Tibial nerve (tissue), 4 donors: Measurements from ENCODE around the gene PLA2G4A. TPM values are rescaled to one million over a fixed set of nuclear protein-coding genes. Genes with fewer than 3 reads are reported as not detected.

Experiments used
- DNase-seq, 2 donors: peaks; one replicate each; pipeline ENCODE4 v3.0.0-alpha.2; 2019; ENCODE audit warnings: low spot score in 2 of 2
- H3K27ac ChIP-seq, 4 donors: fragments of 200-600 bp; sonication (generic) in 3 of 4; one replicate each; pipeline ENCODE4 v1.5.1; 2017 to 2019; ENCODE audit warnings: mild to moderate bottlenecking in 1 of 4
- H3K27me3 ChIP-seq, 2 donors: fragments of 200-600 bp; sonication (generic) in 1 of 2; one replicate each; pipeline versions ENCODE4 v1.5.1 to v1.6.0; 2017 to 2019
- H3K36me3 ChIP-seq, 3 donors: fragments of 200-600 bp; sonication (generic); one replicate each; pipeline ENCODE4 v1.5.1; 2018 to 2019
- H3K4me1 ChIP-seq, 4 donors: fragments of 200-600 bp; sonication (generic) in 3 of 4; one replicate each; pipeline ENCODE4 v1.5.1; 2017 to 2019
- H3K4me3 ChIP-seq, 4 donors: fragments of 200-600 bp; sonication (generic) in 3 of 4; one replicate each; pipeline ENCODE4 v1.5.1; 2017 to 2019; ENCODE audit warnings: mild to moderate bottlenecking in 1 of 4, moderate library complexity in 1 of 4
- H3K9me3 ChIP-seq, 4 donors: fragments of 200-600 bp; sonication (generic) in 3 of 4; one replicate each; pipeline ENCODE4 v1.5.1; 2017 to 2019
- EP300 ChIP-seq, 2 donors: sonication (generic); formaldehyde crosslinking; IDR thresholded peaks; one replicate each; pipeline ENCODE4 v1.6.1; 2017; ENCODE audit warnings: antibody characterized with exemption in 2 of 2, mild to moderate bottlenecking in 1 of 2
- POLR2A ChIP-seq, 2 donors: fragments of 450-650 bp; IDR thresholded peaks; one replicate each; pipeline ENCODE4 v1.6.1; 2017; ENCODE audit warnings: antibody characterized with exemption in 2 of 2, mild to moderate bottlenecking in 2 of 2, moderate library complexity in 2 of 2
- WGBS, 2 donors: methylation state at CpG; one replicate each; pipeline ENCODE4 v1.1.5; 2018; 5-methylcytosine and 5-hydroxymethylcytosine counted together
- total RNA-seq, 4 donors: library from RNA; depleted of rRNA; stranded (reverse); fragments of >200 nt; gene quantifications; one replicate each; pipeline ENCODE4 v1.1.0, GENCODE V29; 2016
- TF ChIP-seq, protein P1 (sequence below), 5 experiments: fragments of 200-600 bp in 3 of 5; fragments of 450-650 bp in 2 of 5; sonication (generic) in 3 of 5; IDR thresholded peaks; one replicate each; pipeline ENCODE4 v1.5.1; 2016 to 2019; ENCODE audit warnings: antibody characterized with exemption in 5 of 5, mild to moderate bottlenecking in 3 of 5, moderate library complexity in 2 of 5

The PLA2G4A gene
- total RNA-seq, 4 donors from 2014 or later = 3.7 to 7.2 (median 6.3) TPM

DNA sequence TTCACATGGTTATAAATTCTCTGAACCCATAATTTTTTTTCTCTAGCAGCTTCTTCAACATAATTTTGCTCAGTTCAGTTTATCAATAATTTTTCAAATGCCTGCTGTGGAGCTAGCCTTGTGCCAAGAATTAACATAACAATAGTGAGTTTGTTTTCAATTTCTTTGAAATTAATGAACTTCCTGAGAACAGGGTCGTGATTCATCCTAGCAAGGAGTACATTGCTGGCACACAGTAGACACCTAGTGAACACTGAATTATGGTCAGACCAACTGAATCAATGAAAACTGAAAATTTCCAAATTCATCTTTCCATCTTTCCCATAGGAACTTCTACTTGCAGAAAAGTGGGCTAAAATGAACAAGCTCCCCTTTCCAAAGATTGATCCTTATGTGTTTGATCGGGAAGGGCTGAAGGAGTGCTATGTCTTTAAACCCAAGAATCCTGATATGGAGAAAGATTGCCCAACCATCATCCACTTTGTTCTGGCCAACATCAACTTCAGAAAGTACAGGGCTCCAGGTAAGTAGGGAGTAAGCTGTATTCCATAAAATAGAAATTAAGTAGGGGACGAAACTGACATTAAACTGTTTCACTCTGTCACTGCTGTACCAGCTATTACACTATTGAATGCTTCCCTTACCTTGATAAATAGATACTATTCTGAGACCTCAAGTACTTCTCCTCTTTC is 148.7 kb downstream of the PLA2G4A start:
- peaks cover 0 to 11% (median 0%) of the 10 kb centered on the region in 4 donors for H3K4me1 ChIP-seq
- no peaks in the 10 kb centered on the region for H3K9me3 ChIP-seq
- H3K27me3 ChIP-seq = no peaks in the 10 kb centered on the region
- no peak overlapping the region for H3K4me3 ChIP-seq
- DNase-seq = no peak
- TF ChIP-seq EP300 (IDR thresholded peaks at IDR 0.05) = no peak
- no peak for TF ChIP-seq POLR2A (IDR thresholded peaks at IDR 0.05)
- TF ChIP-seq, protein P1, sequence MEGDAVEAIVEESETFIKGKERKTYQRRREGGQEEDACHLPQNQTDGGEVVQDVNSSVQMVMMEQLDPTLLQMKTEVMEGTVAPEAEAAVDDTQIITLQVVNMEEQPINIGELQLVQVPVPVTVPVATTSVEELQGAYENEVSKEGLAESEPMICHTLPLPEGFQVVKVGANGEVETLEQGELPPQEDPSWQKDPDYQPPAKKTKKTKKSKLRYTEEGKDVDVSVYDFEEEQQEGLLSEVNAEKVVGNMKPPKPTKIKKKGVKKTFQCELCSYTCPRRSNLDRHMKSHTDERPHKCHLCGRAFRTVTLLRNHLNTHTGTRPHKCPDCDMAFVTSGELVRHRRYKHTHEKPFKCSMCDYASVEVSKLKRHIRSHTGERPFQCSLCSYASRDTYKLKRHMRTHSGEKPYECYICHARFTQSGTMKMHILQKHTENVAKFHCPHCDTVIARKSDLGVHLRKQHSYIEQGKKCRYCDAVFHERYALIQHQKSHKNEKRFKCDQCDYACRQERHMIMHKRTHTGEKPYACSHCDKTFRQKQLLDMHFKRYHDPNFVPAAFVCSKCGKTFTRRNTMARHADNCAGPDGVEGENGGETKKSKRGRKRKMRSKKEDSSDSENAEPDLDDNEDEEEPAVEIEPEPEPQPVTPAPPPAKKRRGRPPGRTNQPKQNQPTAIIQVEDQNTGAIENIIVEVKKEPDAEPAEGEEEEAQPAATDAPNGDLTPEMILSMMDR (IDR thresholded peaks at IDR 0.05) = no peak
- H3K36me3 ChIP-seq = no peaks in the 10 kb centered on the region
- WGBS, 2 donors = 80% methylated on average over 3 of the region's 3 CpGs
- H3K27ac ChIP-seq = no peak overlapping the region

DNA sequence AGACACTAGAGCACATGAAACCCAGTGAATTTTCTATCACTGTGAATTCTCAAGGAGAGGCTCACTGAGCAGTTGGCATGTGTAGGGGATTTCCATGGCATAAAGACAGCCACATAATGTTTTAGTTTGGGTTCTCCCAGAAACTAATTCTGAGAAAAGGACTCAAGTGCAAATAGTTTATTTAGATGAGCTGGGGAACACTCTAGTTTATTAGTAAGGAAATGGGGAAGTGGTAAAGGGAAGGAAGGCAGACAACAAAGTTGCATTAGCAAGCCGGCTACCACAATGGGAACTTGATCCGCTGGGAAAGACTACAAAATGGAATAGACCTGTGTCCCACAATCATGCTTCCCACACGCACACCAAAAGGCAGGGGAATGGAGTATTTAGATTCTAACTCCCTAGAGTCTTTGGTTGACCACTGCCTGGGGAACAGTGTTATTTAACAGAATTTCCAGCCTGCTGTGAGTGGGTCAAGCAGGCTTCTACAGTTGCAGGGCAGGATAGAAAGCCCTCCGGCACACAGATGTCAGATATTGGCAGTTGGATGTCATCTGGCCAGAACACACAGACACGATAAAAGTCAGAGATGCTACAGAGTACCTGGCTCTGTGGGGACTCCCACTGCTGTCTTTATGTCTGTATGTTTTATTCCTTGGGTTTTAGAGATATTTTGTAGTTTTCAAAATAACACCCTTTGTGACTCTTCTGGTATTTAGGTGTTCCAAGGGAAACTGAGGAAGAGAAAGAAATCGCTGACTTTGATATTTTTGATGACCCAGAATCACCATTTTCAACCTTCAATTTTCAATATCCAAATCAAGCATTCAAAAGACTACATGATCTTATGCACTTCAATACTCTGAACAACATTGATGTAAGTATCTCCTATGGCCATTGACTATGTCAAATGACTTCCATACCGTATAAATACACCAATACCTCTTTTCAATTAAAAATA is 150.1 kb downstream of the PLA2G4A start:
- no peak for DNase-seq
- Histone ChIP-seq H3K4me1 (peaks cover 0 to 11% (median 0%) of the 10 kb centered on the region in 4 donors), H3K27ac (no peak overlapping the region), H3K36me3 (no peaks in the 10 kb centered on the region), H3K27me3 (no peaks in the 10 kb centered on the region), H3K9me3 (no peaks in the 10 kb centered on the region), H3K4me3 (no peak overlapping the region)
- TF ChIP-seq EP300 (IDR thresholded peaks at IDR 0.05) (no peak), POLR2A (IDR thresholded peaks at IDR 0.05) (no peak)
- TF ChIP-seq, protein P1 (IDR thresholded peaks at IDR 0.05) = no peak
- WGBS, 2 donors = 81 to 86% methylated on average over 7 of the region's 7 CpGs

DNA sequence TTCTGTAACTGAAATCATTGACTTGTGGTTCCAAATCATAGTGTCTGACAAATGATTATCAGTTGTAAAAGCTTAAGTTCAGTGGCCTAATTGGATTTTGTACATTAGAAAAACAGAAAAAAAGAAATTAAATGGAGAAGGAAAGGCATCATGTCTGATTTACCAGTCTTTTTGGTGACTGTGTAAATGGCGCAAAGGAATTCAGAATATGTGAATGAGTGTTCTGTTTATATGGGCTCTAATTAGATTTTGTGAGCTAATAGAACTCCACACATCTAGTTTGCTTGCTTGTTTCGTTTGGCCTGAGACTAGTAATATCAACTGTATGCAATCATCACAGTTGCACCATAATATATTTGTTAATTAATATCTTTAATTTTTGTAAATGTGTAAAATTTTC is 151.7 kb downstream of the PLA2G4A start:
- WGBS, 2 donors = 89 to 96% methylated on average over 2 of the region's 2 CpGs
- no peak overlapping the region for H3K4me3 ChIP-seq
- no peaks in the 10 kb centered on the region for H3K36me3 ChIP-seq
- TF ChIP-seq POLR2A (IDR thresholded peaks at IDR 0.05) (no peak), EP300 (IDR thresholded peaks at IDR 0.05) (no peak)
- TF ChIP-seq, protein P1 (IDR thresholded peaks at IDR 0.05) = no peak
- no peak for DNase-seq
- no peaks in the 10 kb centered on the region for H3K9me3 ChIP-seq
- H3K27me3 ChIP-seq = no peaks in the 10 kb centered on the region
- no peaks in the 10 kb centered on the region for H3K4me1 ChIP-seq
- H3K27ac ChIP-seq = no peak overlapping the region

DNA sequence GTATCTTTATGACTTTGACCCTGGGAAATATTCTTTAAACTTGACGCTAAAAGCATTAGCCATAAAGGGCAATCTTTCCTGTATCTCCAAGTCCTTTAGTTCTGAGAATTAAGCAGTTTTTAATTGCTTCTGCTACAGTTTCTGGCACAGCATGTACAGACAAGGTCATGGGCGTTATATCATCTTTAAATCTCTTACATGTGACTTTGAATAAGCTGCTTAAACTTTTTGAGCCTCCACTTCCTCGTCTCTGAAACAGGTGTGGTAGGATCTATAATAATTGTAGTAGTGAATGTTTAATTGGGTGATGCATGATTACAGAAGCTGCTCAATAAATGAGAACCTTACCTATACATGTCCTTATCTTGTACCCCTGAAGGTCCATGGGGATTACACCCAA is 153.4 kb downstream of the PLA2G4A start:
- WGBS, 2 donors = 87 to 89% methylated on average over 3 of the region's 3 CpGs
- Histone ChIP-seq H3K27ac (no peak overlapping the region), H3K4me3 (no peak overlapping the region), H3K9me3 (no peaks in the 10 kb centered on the region), H3K4me1 (no peaks in the 10 kb centered on the region), H3K36me3 (no peaks in the 10 kb centered on the region), H3K27me3 (no peaks in the 10 kb centered on the region)
- TF ChIP-seq, protein P1 (IDR thresholded peaks at IDR 0.05) = no peak
- TF ChIP-seq POLR2A (IDR thresholded peaks at IDR 0.05) (no peak), EP300 (IDR thresholded peaks at IDR 0.05) (no peak)
- no peak for DNase-seq

DNA sequence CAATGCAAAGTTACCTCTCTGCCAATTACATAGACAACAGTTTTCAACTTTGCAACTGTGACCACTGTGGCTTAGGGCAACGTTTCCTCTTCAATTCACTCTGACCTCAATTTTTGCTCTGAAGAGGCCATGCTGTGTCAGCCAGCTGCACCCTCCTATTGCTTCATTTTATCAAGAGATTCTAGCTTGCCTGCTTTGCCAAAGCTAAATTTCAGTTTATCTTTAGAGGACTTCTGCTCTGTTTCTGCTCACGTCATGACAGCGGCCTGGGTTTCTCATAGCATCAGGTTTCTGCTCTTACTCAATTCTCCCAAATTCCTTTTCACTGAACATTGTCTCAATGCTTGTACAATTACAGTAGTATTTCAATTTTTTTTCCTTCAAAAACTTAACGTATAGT is 154.6 kb downstream of the PLA2G4A start:
- Histone ChIP-seq H3K27me3 (no peaks in the 10 kb centered on the region), H3K4me3 (no peak overlapping the region), H3K27ac (no peak overlapping the region), H3K9me3 (no peaks in the 10 kb centered on the region), H3K36me3 (no peaks in the 10 kb centered on the region), H3K4me1 (no peaks in the 10 kb centered on the region)
- 64 to 80% methylated on average over 4 of the region's 4 CpGs for WGBS, 2 donors
- TF ChIP-seq, protein P1 (IDR thresholded peaks at IDR 0.05) = no peak
- no peak for TF ChIP-seq EP300 (IDR thresholded peaks at IDR 0.05)
- no peak for TF ChIP-seq POLR2A (IDR thresholded peaks at IDR 0.05)
- no peak for DNase-seq
